GM12865 (cell line): ENCODE measurements around the gene ETS2.
"Not testable (repeated sequence)": the region's sequence is repeated elsewhere in the genome, so short reads cannot be mapped to it uniquely, and the experiment has no call there.

Experiments
- DNase-seq: peaks from one replicate; pipeline ENCODE4 v3.0.0; 2010; ENCODE audit warnings: low read depth
- H3K4me3 ChIP-seq: 2 replicates; pipeline ENCODE4 v1.5.1; 2011; ENCODE audit warnings: mild to moderate bottlenecking, low read depth, low read length, control low read depth
- CTCF ChIP-seq: IDR thresholded peaks from 2 replicates; pipeline ENCODE4 v1.5.1; 2011; ENCODE audit warnings: low read length, control low read depth, low read depth, inconsistent platforms; ENCODE audit not compliant: insufficient read depth; ENCODE audit errors: missing control alignments

Gene ETS2

DNA sequence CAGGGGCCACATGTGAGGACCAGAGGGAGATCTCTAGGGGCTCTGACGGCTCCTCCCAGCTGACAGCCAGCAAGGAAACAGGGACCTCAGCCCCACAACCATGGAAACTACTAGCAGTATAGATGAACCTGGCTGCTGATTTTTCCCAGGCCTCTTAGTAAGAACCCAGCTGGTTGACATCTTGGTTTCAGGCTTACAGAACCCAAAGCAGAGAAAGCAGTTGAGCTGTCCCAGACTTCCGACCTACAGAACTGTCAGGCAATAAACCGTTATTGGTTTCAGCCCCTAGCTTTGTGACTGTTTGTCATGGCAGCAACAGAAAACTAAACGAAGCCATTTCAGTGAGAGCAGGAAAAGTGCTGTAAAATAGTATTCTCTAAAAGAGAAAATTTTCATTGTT lies 36.4 kb downstream of the ETS2 start:
- TF ChIP-seq CTCF = no peak
- no peak overlapping the region for H3K4me3 ChIP-seq
- DNase-seq = peak; percentile 15

GRCh38 chr21:38843379-38843778 lies 37.6 kb downstream of the ETS2 start:
- H3K4me3 ChIP-seq = no peak overlapping the region
- TF ChIP-seq CTCF = no peak
- no peak for DNase-seq

GRCh38 chr21:38843806-38844503 lies 38.2 kb downstream of the ETS2 start:
- TF ChIP-seq CTCF = no peak
- no peak for DNase-seq
- H3K4me3 ChIP-seq = no peak overlapping the region

DNA sequence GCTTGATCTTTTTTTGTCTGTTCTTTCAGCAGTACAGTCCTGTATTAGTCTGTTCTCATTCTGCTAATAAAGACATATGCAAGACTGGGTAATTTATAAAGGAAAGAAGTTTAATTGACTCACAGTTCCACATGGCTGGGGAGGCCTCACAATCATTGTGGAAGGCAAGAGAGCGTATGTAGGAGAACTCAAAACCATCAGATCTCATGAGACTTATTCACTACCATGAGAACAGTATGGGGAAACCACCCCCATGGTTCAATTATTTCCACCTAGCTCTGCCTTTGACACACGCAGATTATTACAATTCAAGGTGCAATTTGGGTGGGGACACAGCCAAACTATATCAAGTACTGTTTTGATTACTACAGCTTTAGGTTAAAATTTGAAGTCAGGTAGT lies 39.6 kb downstream of the ETS2 start:
- H3K4me3 ChIP-seq, DNase-seq: not testable (repeated sequence)

- TF ChIP-seq CTCF = no peak
- no peak for DNase-seq
Measured at GRCh38 chr21:38847556-38847955, 41.8 kb downstream of the ETS2 start.

DNA sequence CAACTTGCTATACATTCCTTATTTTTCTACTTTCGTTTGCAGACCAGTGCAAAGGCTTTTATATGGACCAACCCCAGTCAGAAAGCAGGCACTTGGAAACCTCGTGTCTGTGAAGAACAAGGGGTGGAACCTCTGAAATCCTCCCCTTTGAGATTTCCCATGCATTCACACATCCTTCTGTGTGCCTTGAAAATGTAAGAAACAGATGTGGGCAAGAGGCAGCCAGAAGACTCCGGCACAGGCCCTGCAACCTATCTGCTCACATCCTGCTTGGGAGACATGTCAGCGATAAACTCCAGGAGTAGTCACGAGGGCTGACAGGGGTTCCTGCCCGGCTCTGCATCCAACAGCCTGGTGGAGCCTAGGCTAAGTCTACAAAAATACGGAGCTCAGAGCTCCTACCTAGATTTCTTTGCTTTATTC lies 42.5 kb downstream of the ETS2 start:
- TF ChIP-seq CTCF = no peak
- H3K4me3 ChIP-seq = no peak overlapping the region
- DNase-seq = no peak

More at GRCh38 chr21:38847556-38847955, 41.8 kb downstream of the ETS2 start:
- H3K4me3 ChIP-seq = no peak overlapping the region

DNA sequence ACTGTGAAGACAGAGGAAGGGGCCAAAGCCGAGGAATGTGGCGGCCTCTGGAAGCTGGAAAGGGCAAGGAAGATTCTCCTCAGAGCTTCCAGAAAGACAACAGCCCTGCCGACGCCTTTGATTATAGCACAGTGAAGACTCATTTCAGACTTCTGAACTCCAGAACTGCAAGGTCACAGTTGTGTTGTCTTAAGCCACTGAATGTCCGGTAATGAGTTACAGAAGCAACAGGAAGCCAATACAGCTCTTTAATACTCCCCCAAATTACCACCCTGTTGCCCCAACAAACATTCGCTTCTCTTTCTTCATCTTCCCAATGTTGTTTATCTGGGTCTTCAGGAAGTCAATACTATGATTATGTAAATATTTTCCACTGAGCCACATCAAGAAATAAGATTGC lies 44.0 kb downstream of the ETS2 start:
- no peak overlapping the region for H3K4me3 ChIP-seq
- DNase-seq = no peak
- no peak for TF ChIP-seq CTCF
